Neural crest cell (in vitro differentiated cells): ENCODE measurements around the gene NINJ1. TPM values are rescaled to one million over a fixed set of nuclear protein-coding genes. Genes with fewer than 3 reads are reported as not detected.

Experiments
- DNase-seq: peaks from one replicate; pipeline ENCODE4 v3.0.0; 2021; ENCODE audit warnings: low read depth, mixed read lengths, low spot score
- H3K27ac Mint-ChIP-seq: one replicate; pipeline ENCODE4 v1.8.0; 2021; ENCODE audit warnings: mild to moderate bottlenecking, mixed read lengths; ENCODE audit not compliant: unreplicated experiment
- H3K27me3 Mint-ChIP-seq: 2 replicates; pipeline ENCODE4 v1.8.0; 2021; ENCODE audit warnings: low read depth, mild to moderate bottlenecking, mixed read lengths
- H3K36me3 Mint-ChIP-seq: 2 replicates; pipeline ENCODE4 v1.8.0; 2021; ENCODE audit warnings: low read depth, mild to moderate bottlenecking, mixed read lengths
- H3K4me1 Mint-ChIP-seq: 2 replicates; pipeline ENCODE4 v1.8.0; 2021; ENCODE audit warnings: mixed read lengths
- H3K4me3 Mint-ChIP-seq: one replicate; pipeline ENCODE4 v1.8.0; 2021; ENCODE audit warnings: mild to moderate bottlenecking, mixed read lengths
- H3K9me3 Mint-ChIP-seq: 2 replicates; pipeline ENCODE4 v1.8.0; 2021; ENCODE audit warnings: mixed read lengths
- total RNA-seq: library from RNA; stranded (reverse); gene quantifications from 2 replicates; pipeline ENCODE4 v1.2.1, GENCODE V29; 2021
- TF ChIP-seq, protein P1 (sequence below): fragments of 200-600 bp; sonication (generic); conservative IDR thresholded peaks from 2 replicates; pipeline ENCODE4 v1.5.0; 2021; ENCODE audit warnings: antibody characterized with exemption, mild to moderate bottlenecking

NINJ1 gene
- total RNA-seq, 1 donor from 2014 or later = 17.8 TPM

DNA sequence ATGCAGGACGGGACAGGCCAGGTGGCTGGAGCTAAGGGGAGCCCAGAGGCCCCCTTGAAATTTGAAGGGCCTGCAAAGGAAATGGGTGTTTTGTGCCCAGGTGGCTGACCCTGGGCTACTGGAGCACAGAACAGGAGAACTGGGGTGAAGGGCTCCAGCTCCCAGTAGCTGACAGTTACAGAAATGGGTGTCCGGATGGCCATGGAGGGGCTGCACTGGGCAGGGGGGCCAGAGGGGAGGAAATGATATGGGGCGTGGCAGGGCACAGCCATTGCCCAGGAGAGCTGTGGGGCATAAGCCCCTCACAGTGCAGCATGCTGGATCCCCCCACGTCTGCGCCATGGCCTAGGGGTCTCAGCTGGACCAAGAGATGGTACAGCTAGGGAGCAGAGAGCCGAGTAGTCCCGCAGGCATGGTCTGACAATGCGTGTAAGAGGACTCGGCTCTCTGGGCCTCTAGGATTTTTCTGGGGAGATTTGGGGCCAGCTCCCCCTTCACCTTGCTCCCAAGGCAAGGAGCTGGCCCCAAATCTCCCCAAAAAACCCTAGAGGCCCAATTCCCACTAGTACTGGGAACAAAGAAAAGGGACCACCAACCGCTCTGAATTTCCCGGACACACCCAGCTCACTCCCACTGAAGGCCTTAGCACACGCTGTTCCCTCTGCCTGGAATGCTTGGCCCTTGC lies 45.9 kb downstream of the NINJ1 start:
- H3K4me3 Mint-ChIP-seq = no peak overlapping the region
- TF ChIP-seq, protein P1, sequence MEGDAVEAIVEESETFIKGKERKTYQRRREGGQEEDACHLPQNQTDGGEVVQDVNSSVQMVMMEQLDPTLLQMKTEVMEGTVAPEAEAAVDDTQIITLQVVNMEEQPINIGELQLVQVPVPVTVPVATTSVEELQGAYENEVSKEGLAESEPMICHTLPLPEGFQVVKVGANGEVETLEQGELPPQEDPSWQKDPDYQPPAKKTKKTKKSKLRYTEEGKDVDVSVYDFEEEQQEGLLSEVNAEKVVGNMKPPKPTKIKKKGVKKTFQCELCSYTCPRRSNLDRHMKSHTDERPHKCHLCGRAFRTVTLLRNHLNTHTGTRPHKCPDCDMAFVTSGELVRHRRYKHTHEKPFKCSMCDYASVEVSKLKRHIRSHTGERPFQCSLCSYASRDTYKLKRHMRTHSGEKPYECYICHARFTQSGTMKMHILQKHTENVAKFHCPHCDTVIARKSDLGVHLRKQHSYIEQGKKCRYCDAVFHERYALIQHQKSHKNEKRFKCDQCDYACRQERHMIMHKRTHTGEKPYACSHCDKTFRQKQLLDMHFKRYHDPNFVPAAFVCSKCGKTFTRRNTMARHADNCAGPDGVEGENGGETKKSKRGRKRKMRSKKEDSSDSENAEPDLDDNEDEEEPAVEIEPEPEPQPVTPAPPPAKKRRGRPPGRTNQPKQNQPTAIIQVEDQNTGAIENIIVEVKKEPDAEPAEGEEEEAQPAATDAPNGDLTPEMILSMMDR = no peak
- no peak overlapping the region for H3K27ac Mint-ChIP-seq
- peaks cover 2% of the 10 kb centered on the region for H3K27me3 Mint-ChIP-seq
- no peaks in the 10 kb centered on the region for H3K9me3 Mint-ChIP-seq
- peaks cover 27% of the 10 kb centered on the region for H3K4me1 Mint-ChIP-seq
- DNase-seq = no peak
- H3K36me3 Mint-ChIP-seq = no peaks in the 10 kb centered on the region

DNA sequence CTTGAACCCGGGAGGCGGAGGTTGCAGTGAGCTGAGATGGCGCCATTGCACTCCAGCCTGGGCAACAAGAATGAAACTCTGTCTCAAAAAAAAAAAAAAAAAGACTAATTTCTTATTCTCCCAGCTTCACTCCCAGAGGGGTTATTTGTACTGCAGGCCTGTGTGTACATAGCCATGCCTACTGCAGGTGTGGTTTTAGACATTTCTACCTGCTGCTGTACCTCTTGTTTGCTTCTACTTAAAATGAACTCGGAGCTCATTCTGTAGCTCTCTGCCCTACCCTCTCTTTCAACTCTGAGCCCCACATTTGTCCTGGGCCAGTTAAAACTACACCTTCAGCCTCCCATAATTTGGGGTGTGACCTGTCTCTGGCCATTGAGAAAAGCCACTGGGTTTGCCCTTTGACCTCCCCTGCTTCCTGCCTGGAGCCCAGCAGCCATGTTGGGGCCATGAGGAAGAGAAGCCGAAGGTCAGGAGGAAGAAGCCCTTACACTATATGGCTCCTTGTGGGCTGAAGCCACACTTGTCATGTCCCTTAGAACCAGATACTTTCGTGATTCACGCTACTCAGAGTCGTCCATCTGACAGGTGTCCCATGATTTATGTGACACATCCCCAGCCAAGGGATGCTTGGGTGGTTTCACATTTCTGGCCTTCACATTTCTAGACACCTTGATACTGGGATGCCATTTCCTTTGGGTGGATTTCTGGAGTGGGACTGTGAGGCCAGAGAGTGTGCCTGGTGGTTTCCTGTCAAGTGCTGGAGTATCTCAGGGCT lies 47.4 kb downstream of the NINJ1 start:
- no peaks in the 10 kb centered on the region for H3K36me3 Mint-ChIP-seq
- H3K27ac Mint-ChIP-seq = no peak overlapping the region
- no peak for DNase-seq
- peaks cover 20% of the 10 kb centered on the region for H3K4me1 Mint-ChIP-seq
- peaks cover 2% of the 10 kb centered on the region for H3K27me3 Mint-ChIP-seq
- no peak overlapping the region for H3K4me3 Mint-ChIP-seq
- TF ChIP-seq, protein P1 = no peak
- H3K9me3 Mint-ChIP-seq = no peaks in the 10 kb centered on the region

DNA sequence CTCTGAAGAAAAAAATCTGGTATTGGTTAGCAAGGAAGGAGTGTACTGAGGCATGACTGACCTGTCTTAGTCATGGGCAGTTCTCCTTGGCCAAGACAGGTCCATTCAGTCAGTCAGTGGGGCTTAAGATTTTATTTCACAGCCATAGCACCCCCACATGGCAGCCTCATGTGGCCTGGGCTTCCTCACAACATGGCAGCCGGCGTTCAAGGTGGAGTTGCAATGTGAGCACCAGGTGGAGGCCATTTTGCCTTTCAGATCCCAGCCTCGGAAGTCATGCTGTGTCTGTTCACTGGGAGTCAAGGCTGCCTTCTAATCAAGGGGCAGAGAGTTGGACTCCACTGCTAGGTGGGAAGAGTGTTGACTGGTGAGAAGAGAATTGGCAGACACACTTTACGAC lies 48.4 kb downstream of the NINJ1 start:
- no peak for DNase-seq
- peaks cover 2% of the 10 kb centered on the region for H3K27me3 Mint-ChIP-seq

DNA sequence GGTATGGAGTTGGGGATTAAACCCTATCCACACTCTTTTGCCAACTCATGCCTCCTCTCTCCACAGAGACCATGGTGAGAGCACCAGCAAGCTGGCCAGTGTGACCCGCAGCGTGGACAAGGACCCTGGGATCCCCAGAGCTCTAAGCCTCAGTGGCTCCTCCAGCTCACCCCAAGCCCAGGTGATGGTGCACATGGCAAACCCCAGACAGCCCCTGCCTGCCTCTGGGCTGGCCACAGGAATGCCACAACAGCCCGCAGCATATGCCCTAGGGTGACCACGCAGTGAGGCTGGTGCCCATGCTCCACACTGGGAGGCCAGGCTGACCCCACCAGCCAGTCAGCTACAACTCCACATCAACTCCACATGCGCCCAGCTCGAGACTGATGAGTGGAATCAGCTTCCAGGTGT lies 49.6 kb downstream of the NINJ1 start:
- TF ChIP-seq, protein P1 = no peak
- H3K27ac Mint-ChIP-seq = no peak overlapping the region
- no peaks in the 10 kb centered on the region for H3K36me3 Mint-ChIP-seq
- no peak overlapping the region for H3K4me3 Mint-ChIP-seq
- H3K27me3 Mint-ChIP-seq = no peaks in the 10 kb centered on the region
- H3K4me1 Mint-ChIP-seq = peaks cover 17% of the 10 kb centered on the region
- no peaks in the 10 kb centered on the region for H3K9me3 Mint-ChIP-seq
- DNase-seq = no peak

More for the DNA sequence above, 48.4 kb downstream of the NINJ1 start:
- H3K27ac Mint-ChIP-seq = no peak overlapping the region
- TF ChIP-seq, protein P1 = no peak
- H3K36me3 Mint-ChIP-seq = no peaks in the 10 kb centered on the region
- peaks cover 18% of the 10 kb centered on the region for H3K4me1 Mint-ChIP-seq
- H3K4me3 Mint-ChIP-seq = no peak overlapping the region
- no peaks in the 10 kb centered on the region for H3K9me3 Mint-ChIP-seq

DNA sequence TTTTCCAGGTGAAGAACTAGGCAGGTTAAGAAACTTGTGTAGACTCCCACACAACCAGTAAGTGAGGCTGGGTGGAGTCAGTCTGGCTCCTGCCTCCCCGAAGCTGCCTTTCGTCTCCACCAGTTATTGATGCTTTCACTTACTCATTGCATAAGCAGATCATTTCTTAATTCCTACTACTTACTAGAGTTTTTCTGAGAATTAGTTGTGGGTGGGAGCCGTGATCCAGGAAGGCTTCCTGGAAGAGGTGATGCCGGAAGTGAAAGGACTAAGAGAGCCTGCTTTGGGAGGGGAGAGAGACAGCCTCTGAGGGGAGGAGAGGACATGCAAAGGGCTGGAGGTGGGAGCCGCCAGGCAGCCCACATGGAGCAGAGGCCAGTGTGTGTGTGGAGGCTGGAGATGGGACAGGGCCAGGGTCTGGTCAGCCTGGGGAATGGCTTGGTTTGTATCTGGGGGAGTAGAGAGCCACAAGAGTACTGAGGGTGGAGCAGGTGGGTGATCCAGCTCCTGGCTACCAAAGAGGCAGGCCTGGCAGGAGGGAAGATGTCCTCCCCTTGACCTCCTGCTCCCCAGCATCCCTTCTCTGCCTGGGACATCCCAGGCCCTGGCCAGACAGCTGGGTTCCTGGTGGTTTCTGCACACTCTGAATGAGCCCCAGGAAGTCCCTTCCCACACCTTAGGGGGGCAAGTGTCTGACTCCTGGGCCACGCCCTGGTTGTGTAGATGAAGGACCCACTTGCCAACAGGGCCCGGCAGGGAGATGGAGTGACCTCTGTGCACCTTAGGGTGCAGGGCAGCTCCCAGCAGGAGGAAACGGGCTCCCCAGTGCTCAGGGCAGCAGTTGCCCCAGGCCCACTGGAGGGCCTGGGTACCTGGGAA lies 50.2 kb downstream of the NINJ1 start:
- DNase-seq = no peak
- H3K4me1 Mint-ChIP-seq = peaks cover 17% of the 10 kb centered on the region
- H3K27me3 Mint-ChIP-seq = no peaks in the 10 kb centered on the region
- H3K27ac Mint-ChIP-seq = peak overlapping the region; percentile 91
- no peaks in the 10 kb centered on the region for H3K9me3 Mint-ChIP-seq
- H3K4me3 Mint-ChIP-seq = no peak overlapping the region
- no peaks in the 10 kb centered on the region for H3K36me3 Mint-ChIP-seq
- TF ChIP-seq, protein P1 = no peak
